HAP-1 (cell line): Measurements from ENCODE around the gene PCNX2.
"Not testable (repeated sequence)": the region's sequence is repeated elsewhere in the genome, so short reads cannot be mapped to it uniquely, and the experiment has no call there.

Experiments
- DNase-seq, 2 experiments: peaks; one replicate each; pipeline ENCODE4 v3.0.0-alpha.2; 2016 to 2020; ENCODE audit warnings: low spot score in 2 of 2
- H3K27me3 ChIP-seq: fragments of 250-450 bp; sonication (Bioruptor Pico); 2 replicates; pipeline ENCODE4 v1.5.1; 2020; ENCODE audit warnings: low read depth, mild to moderate bottlenecking, moderate library complexity
- H3K36me3 ChIP-seq: fragments of 250-450 bp; sonication (Bioruptor Pico); replicated peaks from 2 replicates; pipeline ENCODE4 v1.5.1; 2020; ENCODE audit warnings: mild to moderate bottlenecking
- H3K4me1 ChIP-seq: fragments of 250-450 bp; sonication (Bioruptor Pico); 2 replicates; pipeline ENCODE4 v1.5.1; 2020; ENCODE audit warnings: mild to moderate bottlenecking
- H3K4me3 ChIP-seq: fragments of 250-450 bp; sonication (Bioruptor Pico); 2 replicates; pipeline ENCODE4 v1.5.1; 2020; ENCODE audit warnings: mild to moderate bottlenecking, moderate library complexity
- H3K9me3 ChIP-seq: fragments of 250-450 bp; sonication (Bioruptor Pico); 2 replicates; pipeline ENCODE4 v1.5.1; 2020; ENCODE audit warnings: mild to moderate bottlenecking, moderate library complexity
- in situ Hi-C: fragments of 300-500 bp; cut with MboI; formaldehyde crosslinking; loops from 3 replicates; pipeline ENCODE4 v1.14.3; 2020; ENCODE audit warnings: low sequenced_read_pairs, inconsistent platforms, mixed read lengths

PCNX2 gene

DNA sequence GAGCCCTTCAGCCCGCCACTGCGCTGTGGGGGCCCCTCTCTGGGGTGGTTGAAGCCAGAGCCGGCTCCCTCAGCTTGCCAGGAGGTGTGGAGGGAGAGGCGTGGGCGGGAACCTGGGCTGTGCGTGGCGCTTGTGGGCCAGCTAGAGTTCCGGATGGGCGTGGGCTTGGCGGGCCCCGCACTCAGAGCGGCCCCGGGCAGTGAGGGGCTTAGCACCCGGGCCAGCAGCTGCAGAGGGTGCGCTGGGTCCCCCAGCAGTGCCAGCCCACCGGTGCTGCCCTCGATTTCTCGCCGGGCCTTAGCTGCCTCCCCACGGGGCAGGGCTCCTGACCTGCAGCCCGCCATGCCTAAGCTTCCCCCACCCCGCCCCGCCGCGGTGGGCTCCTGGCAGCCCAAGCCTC is 166.5 kb downstream of the PCNX2 start:
- DNase-seq, H3K4me3 ChIP-seq, H3K4me1 ChIP-seq, H3K36me3 ChIP-seq, H3K9me3 ChIP-seq, in situ Hi-C loops, H3K27me3 ChIP-seq: not testable (repeated sequence)

- H3K9me3 ChIP-seq = no peaks in the 10 kb centered on the region
- in situ Hi-C loops = no loop called here
- H3K4me3 ChIP-seq = no peak overlapping the region
- no peaks in the 10 kb centered on the region for H3K4me1 ChIP-seq
- H3K27me3 ChIP-seq = no peaks in the 10 kb centered on the region
- no peak for DNase-seq
- H3K36me3 ChIP-seq = no peaks in the 10 kb centered on the region
Observed at GRCh38 chr1:233127157-233127556, 168.4 kb downstream of the PCNX2 start.

GRCh38 chr1:233122779-233123178 is 172.7 kb downstream of the PCNX2 start:
- no peaks in the 10 kb centered on the region for H3K9me3 ChIP-seq
- in situ Hi-C loops = no loop called here
- H3K4me1 ChIP-seq = no peaks in the 10 kb centered on the region
- H3K36me3 ChIP-seq = no peaks in the 10 kb centered on the region
- DNase-seq = no peak
- no peak overlapping the region for H3K4me3 ChIP-seq
- no peaks in the 10 kb centered on the region for H3K27me3 ChIP-seq

GRCh38 chr1:233121947-233122559 is 173.5 kb downstream of the PCNX2 start:
- H3K9me3 ChIP-seq = no peaks in the 10 kb centered on the region
- no peaks in the 10 kb centered on the region for H3K36me3 ChIP-seq
- no peaks in the 10 kb centered on the region for H3K4me1 ChIP-seq
- DNase-seq = no peak
- H3K27me3 ChIP-seq = no peaks in the 10 kb centered on the region
- H3K4me3 ChIP-seq = no peak overlapping the region
- in situ Hi-C loops = no loop called here

DNA sequence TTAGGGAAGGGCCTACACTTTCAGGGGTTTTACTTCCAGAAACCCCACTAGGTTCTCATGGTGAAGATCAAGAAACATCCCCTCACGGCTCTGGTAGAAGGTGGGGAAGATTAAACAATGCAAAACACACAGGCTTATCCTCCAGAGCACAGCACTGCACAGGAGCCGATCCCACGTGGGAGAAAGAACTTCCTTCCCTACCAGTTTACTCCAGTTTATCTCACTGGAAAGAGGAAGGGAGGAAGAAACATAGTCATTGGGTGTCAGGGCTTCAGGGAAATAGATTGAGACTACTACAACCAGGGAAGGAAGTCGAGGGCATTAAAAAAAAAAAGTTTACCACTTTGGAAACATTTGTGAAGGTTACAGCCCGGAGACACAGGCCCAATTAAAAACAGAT is 180.7 kb downstream of the PCNX2 start:
- no peak overlapping the region for H3K4me3 ChIP-seq
- peaks cover 12% of the 10 kb centered on the region for H3K4me1 ChIP-seq
- in situ Hi-C loops = no loop called here
- DNase-seq = no peak
- no peaks in the 10 kb centered on the region for H3K36me3 ChIP-seq
- no peaks in the 10 kb centered on the region for H3K9me3 ChIP-seq
- H3K27me3 ChIP-seq = no peaks in the 10 kb centered on the region

DNA sequence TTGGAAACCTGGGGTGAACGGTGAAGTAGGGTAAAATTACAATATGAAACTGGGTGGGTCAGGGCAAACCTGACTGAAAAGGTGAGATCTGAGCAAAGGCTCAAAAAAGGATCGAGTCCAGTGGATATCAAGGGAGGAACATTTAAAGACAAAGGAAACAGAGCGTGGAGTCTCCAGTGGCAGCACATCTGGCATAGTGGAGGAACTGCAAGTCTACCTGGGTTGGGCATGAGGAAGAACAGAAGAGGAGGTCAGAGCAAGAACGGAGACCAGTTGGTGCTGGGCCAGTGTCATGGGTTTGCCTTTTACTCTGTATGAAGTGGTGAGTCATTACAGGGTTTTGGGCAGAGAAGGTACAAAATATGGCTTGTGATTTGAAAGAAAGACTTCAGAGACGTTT is 181.4 kb downstream of the PCNX2 start:
- Histone ChIP-seq H3K36me3 (no peaks in the 10 kb centered on the region), H3K4me3 (no peak overlapping the region), H3K9me3 (no peaks in the 10 kb centered on the region), H3K4me1 (peaks cover 12% of the 10 kb centered on the region), H3K27me3 (no peaks in the 10 kb centered on the region)
- in situ Hi-C loops = no loop called here
- DNase-seq = no peak

GRCh38 chr1:233113009-233113879 is 182.3 kb downstream of the PCNX2 start:
- peak; percentile 12 to 35 for DNase-seq
- Histone ChIP-seq H3K27me3 (no peaks in the 10 kb centered on the region), H3K9me3 (no peaks in the 10 kb centered on the region), H3K4me1 (peaks cover 12% of the 10 kb centered on the region), H3K4me3 (no peak overlapping the region), H3K36me3 (no peaks in the 10 kb centered on the region)
- in situ Hi-C loops = no loop called here

DNA sequence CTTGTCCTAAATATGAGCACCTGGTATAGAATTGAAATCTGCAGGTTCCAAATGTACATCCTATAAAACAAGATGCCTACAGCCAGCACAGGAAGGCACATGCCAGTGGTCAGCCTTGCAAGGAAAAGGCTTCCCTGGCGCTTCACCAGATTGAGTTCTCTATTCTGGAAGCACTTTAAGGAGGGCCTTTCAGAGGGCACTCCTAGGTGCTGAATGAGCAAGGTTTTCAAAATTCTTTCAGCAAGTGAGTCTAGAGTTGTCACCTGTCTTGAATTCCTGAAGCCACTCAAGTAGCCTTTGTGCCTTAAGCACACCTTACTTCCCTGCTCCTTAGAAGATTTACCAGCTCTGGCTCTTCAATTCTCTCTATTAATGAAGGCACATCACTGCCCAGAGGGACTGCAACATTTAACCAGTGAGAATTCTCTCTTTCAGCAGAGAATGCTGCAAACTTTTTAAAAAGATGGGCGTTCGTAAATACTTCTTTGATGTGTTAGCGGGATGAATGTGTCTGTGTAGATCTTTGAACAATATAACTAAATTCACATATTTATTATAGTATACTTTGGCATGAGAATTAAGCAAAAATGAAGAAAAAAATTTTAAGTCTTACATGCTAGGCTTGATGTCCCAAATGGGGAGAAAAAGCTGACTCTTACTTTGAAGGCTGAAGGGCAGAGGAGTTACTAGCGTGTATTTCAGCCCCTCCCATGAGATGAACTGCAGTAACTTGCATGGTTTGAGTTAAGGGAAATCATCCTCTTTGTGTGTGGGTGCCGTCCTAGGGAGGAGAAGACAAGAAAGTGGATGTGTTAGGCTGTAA is 183.1 kb downstream of the PCNX2 start:
- no peak for DNase-seq
- Histone ChIP-seq H3K27me3 (no peaks in the 10 kb centered on the region), H3K4me3 (no peak overlapping the region), H3K36me3 (no peaks in the 10 kb centered on the region), H3K4me1 (peaks cover 12% of the 10 kb centered on the region), H3K9me3 (no peaks in the 10 kb centered on the region)
- in situ Hi-C loops = no loop called here

DNA sequence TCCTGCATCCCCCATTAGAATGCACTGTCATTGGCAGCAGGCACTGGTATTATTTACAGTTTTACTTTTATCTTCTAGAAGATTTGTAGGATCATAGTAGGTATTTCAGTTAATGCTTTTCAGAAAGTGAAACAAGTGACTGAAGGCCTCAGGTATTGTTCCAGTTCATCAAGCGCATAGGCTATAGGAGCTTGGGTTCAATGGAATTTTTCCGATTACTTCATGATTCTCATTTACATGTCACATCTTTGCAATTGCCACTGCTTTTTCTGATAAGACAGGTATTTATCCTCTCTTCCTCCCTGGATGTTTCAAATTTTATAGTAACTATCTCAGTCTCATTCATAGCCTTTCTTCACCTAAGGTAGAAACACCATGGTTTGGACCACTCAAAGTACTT is 183.8 kb downstream of the PCNX2 start:
- Histone ChIP-seq H3K4me3 (no peak overlapping the region), H3K4me1 (peaks cover 12% of the 10 kb centered on the region), H3K27me3 (no peaks in the 10 kb centered on the region), H3K9me3 (no peaks in the 10 kb centered on the region), H3K36me3 (no peaks in the 10 kb centered on the region)
- in situ Hi-C loops = no loop called here
- DNase-seq = no peak

DNA sequence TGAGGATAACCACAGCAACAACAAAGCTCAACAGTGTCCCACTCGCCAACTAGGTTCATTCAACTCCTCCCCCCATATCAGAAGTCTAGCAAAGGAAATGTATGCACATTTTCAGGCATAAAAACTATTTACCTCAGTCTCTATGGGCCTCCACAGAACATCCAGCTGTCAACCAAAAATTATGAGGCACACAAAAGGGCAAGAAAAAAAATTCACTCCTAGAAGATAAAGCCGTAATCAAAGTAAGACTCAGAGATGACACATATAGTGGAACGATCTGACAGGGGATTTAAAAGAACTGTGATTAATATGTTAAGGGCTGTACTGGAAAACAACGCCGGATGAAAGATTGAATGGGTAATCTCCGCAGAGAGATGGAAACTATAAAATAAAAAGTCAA is 186.4 kb downstream of the PCNX2 start:
- H3K9me3 ChIP-seq = no peaks in the 10 kb centered on the region
- peaks cover 12% of the 10 kb centered on the region for H3K4me1 ChIP-seq
- no peak for DNase-seq
- no peaks in the 10 kb centered on the region for H3K27me3 ChIP-seq
- H3K36me3 ChIP-seq = no peaks in the 10 kb centered on the region
- no peak overlapping the region for H3K4me3 ChIP-seq
- in situ Hi-C loops = no loop called here

DNA sequence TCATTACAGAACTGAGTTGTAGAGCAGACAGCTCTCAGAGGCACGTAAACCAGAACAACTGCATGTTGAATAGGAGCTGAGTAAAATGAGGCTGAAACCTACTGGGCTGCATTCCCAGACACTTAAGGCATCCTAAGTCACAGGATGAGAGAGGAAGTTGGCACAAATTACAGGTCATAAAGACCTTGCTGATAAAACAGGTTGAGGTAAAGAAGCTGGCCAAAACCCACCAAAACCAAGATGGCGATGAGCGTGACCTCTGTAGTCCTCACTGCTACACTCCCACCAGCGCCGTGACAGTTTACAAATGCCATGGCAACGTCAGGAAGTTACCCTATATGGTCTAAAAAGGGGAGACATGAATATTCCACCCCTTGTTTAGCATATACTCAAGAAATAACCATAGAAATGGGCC is 187.8 kb downstream of the PCNX2 start:
- H3K9me3 ChIP-seq, DNase-seq, H3K27me3 ChIP-seq: not testable (repeated sequence)

GRCh38 chr1:233107130-233107660 is 188.3 kb downstream of the PCNX2 start:
- no peaks in the 10 kb centered on the region for H3K9me3 ChIP-seq
- H3K27me3 ChIP-seq = no peaks in the 10 kb centered on the region
- no peak overlapping the region for H3K4me3 ChIP-seq
- in situ Hi-C loops = no loop called here
- H3K4me1 ChIP-seq = no peaks in the 10 kb centered on the region
- no peaks in the 10 kb centered on the region for H3K36me3 ChIP-seq
- DNase-seq = no peak

More for the DNA sequence above, 187.8 kb downstream of the PCNX2 start:
- in situ Hi-C loops, H3K36me3 ChIP-seq, H3K4me3 ChIP-seq, H3K4me1 ChIP-seq: not testable (repeated sequence)

DNA sequence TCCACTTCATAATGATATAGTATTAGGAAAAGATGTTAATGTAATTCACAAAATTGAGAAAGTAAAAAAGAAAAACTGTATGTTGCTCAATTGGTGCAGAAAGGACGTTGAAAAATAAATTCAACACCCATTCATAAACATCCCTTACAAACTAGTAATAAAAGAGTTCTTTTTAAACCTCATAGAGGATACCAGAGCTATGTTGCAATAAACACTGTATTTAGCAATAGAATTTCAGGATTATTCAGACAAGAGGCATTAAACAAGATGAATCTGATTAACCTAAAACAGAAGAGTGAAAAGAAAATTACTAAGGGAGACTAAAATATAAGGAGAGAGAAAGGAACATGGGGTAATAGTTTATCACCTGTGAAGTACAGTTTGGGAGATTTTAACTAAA is 190.3 kb downstream of the PCNX2 start:
- no peaks in the 10 kb centered on the region for H3K9me3 ChIP-seq
- no peaks in the 10 kb centered on the region for H3K4me1 ChIP-seq
- H3K4me3 ChIP-seq = no peak overlapping the region
- in situ Hi-C loops = no loop called here
- H3K27me3 ChIP-seq = no peaks in the 10 kb centered on the region
- H3K36me3 ChIP-seq = no peaks in the 10 kb centered on the region
- DNase-seq = no peak

DNA sequence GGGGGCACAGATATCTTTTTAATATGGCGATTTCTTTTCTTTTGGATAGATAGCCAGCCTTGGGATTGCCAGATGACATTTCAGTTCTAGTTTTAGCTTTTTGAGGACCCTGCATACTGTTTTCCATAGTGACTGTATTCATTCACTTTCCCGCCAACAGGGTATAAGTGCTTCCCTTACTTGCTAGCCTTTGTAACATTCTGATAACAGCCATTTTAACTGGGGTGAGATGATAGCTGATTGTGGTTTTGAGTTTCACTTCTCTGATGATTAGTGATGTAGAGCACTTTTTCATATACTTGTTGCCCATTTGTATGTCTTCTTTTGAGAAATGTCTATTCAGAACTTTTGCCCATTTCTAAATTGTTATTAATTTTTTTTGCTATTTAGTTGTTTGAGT is 193.2 kb downstream of the PCNX2 start:
- in situ Hi-C loops = no loop called here
- DNase-seq = no peak
- Histone ChIP-seq H3K4me1 (no peaks in the 10 kb centered on the region), H3K9me3 (no peaks in the 10 kb centered on the region), H3K4me3 (no peak overlapping the region), H3K36me3 (no peaks in the 10 kb centered on the region), H3K27me3 (no peaks in the 10 kb centered on the region)
